Motor neuron (in vitro differentiated cells): ENCODE measurements around the gene OR7G1. TPM values are rescaled to one million over a fixed set of nuclear protein-coding genes. Genes with fewer than 3 reads are reported as not detected.

Source experiments
- ATAC-seq, 8 experiments: fragments of 200-7000 bp; cut with Tn5 transposase; replicated peaks in 6 of 8; 2 replicates each; pipeline ENCODE4 v1.8.0; 2021; ENCODE audit warnings: mild to moderate bottlenecking in 8 of 8, moderate library complexity in 8 of 8
- H3K27ac ChIP-seq, 2 donors: fragments of 250-450 bp; sonication (Bioruptor Pico); 2 replicates each; pipeline ENCODE4 v1.9.0; 2021; ENCODE audit warnings: antibody characterized with exemption in 2 of 2, mild to moderate bottlenecking in 2 of 2, moderate library complexity in 1 of 2
- H3K4me1 ChIP-seq, 2 donors: fragments of 250-450 bp; sonication (Bioruptor Pico); replicated peaks in 1 of 2; 2 replicates each; pipeline ENCODE4 v1.6.1; 2021; ENCODE audit warnings: antibody characterized with exemption in 2 of 2, mild to moderate bottlenecking in 2 of 2, moderate library complexity in 1 of 2
- H3K4me3 ChIP-seq, 5 donors: fragments of 250-450 bp; sonication (Bioruptor Pico); 2 replicates each; pipeline ENCODE4 v1.9.0; 2021; ENCODE audit warnings: antibody characterized with exemption in 5 of 5, mild to moderate bottlenecking in 5 of 5, moderate library complexity in 4 of 5
- WGBS, 10 experiments: fragments of 450-650 bp; shearing (Covaris generic); methylation state at CpG; one replicate each; pipeline ENCODE4 v1.0.0; 2022; 5-methylcytosine and 5-hydroxymethylcytosine counted together
- in situ Hi-C, 9 experiments: fragments of 400-800 bp; cut with MboI; loops; one replicate each; pipeline ENCODE4 v1.15.0; 2021; ENCODE audit warnings: low sequenced_read_pairs in 9 of 9, low pct_unique_long_range_greater_than_20kb in 2 of 9; ENCODE audit not compliant: unreplicated experiment in 9 of 9
- total RNA-seq, 8 experiments: library from RNA; unstranded; fragments of 300-600 nt; gene quantifications; 2 replicates each; pipeline versions ENCODE4 v1.2.3 to v1.2.4, GENCODE V29; 2022

Gene OR7G1
- total RNA-seq = under 1 TPM in 1 of 8 experiments, not detected in 7; 0.21 TPM

- H3K4me1 ChIP-seq = no peaks in the 10 kb centered on the region
- ATAC-seq = no peak
- WGBS, 10 experiments = 40 to 65% (median 59%) methylated on average over 1 to 2 of the region's 2 CpGs; no CpG with 5 or more reads in 6 of the 10 experiments
- no peak within 1 kb of the TSS for H3K27ac ChIP-seq
- in situ Hi-C loops = no loop called here
- no peak within 1 kb of the TSS for H3K4me3 ChIP-seq
Observed at GRCh38 chr19:9115307-9115813, at the start of gene OR7G1. TSS of gene OR7G1 (minus strand) at chr19:9115763. CDS start at chr19:9115763, 0 bp downstream.

- in situ Hi-C loops = no loop called here
- H3K4me3 ChIP-seq = no peak overlapping the region
- ATAC-seq = no peak
- no peaks in the 10 kb centered on the region for H3K4me1 ChIP-seq
- 90 to 100% (median 100%) methylated on average over 1 to 3 of the region's 3 CpGs; no CpG with 5 or more reads in 2 of the 10 experiments for WGBS, 10 experiments
- no peak overlapping the region for H3K27ac ChIP-seq
Observed at GRCh38 chr19:9165261-9165660, 49.7 kb upstream of the OR7G1 start.

- Histone ChIP-seq H3K4me1 (no peaks in the 10 kb centered on the region), H3K27ac (no peak overlapping the region), H3K4me3 (no peak overlapping the region)
- WGBS, 10 experiments = 94 to 100% (median 96%) methylated on average over 1 to 10 of the region's 12 CpGs; no CpG with 5 or more reads in 3 of the 10 experiments
- in situ Hi-C loops = no loop called here
- ATAC-seq = no peak
Observed at GRCh38 chr19:9161427-9161826, 45.9 kb upstream of the OR7G1 start.

GRCh38 chr19:9159891-9160290 lies 44.3 kb upstream of the OR7G1 start:
- H3K27ac ChIP-seq = no peak overlapping the region
- no peak overlapping the region for H3K4me3 ChIP-seq
- in situ Hi-C loops = no loop called here
- no peaks in the 10 kb centered on the region for H3K4me1 ChIP-seq
- WGBS, 10 experiments = 85 to 100% (median 100%) methylated on average over 1 to 10 of the region's 13 CpGs; no CpG with 5 or more reads in 4 of the 10 experiments
- no peak for ATAC-seq

- Histone ChIP-seq H3K4me3 (no peak overlapping the region), H3K4me1 (no peaks in the 10 kb centered on the region), H3K27ac (no peak overlapping the region)
- WGBS, 10 experiments = 50 to 100% methylated on average over 1 of the region's 1 CpG; no CpG with 5 or more reads in 8 of the 10 experiments
- in situ Hi-C loops = no loop called here
- ATAC-seq = no peak
Observed at GRCh38 chr19:9156304-9156703, 40.7 kb upstream of the OR7G1 start.

- WGBS, 10 experiments = 86 to 100% (median 95%) methylated on average over 2 to 4 of the region's 4 CpGs
Observed at GRCh38 chr19:9155591-9155990, 40.0 kb upstream of the OR7G1 start.

GRCh38 chr19:9151367-9151766 lies 35.8 kb upstream of the OR7G1 start:
- no peaks in the 10 kb centered on the region for H3K4me1 ChIP-seq
- ATAC-seq = no peak
- in situ Hi-C loops = no loop called here
- WGBS, 10 experiments = 80 to 100% (median 97%) methylated on average over 2 to 5 of the region's 5 CpGs; no CpG with 5 or more reads in 1 of the 10 experiments
- no peak overlapping the region for H3K27ac ChIP-seq
- H3K4me3 ChIP-seq = no peak overlapping the region

More at GRCh38 chr19:9155591-9155990, 40.0 kb upstream of the OR7G1 start:
- in situ Hi-C loops = no loop called here
- no peak overlapping the region for H3K4me3 ChIP-seq
- ATAC-seq = no peak
- H3K4me1 ChIP-seq = no peaks in the 10 kb centered on the region
- H3K27ac ChIP-seq = no peak overlapping the region

- 90 to 100% (median 98%) methylated on average over 1 to 5 of the region's 5 CpGs; no CpG with 5 or more reads in 2 of the 10 experiments for WGBS, 10 experiments
- in situ Hi-C loops = no loop called here
- no peak for ATAC-seq
- Histone ChIP-seq H3K27ac (no peak overlapping the region), H3K4me3 (no peak overlapping the region), H3K4me1 (no peaks in the 10 kb centered on the region)
Observed at GRCh38 chr19:9150650-9151049, 35.1 kb upstream of the OR7G1 start.

GRCh38 chr19:9149997-9150396 lies 34.4 kb upstream of the OR7G1 start:
- in situ Hi-C loops = loop anchor here in 2 of 9 experiments (25.0 kb wide), 2 partner anchors 287 to 662 kb away; partner anchors contain the start of genes FBXL12 (in 1 of the 2) and ZNF266 (in 1 of the 2)
- 50 to 100% (median 100%) methylated on average over 1 to 4 of the region's 4 CpGs; no CpG with 5 or more reads in 2 of the 10 experiments for WGBS, 10 experiments

GRCh38 chr19:9148697-9149096 lies 33.1 kb upstream of the OR7G1 start:
- Histone ChIP-seq H3K27ac (no peak overlapping the region), H3K4me3 (no peak overlapping the region), H3K4me1 (no peaks in the 10 kb centered on the region)
- ATAC-seq = no peak
- WGBS, 10 experiments = 90 to 100% (median 100%) methylated on average over 1 to 3 of the region's 3 CpGs; no CpG with 5 or more reads in 1 of the 10 experiments
- in situ Hi-C loops = loop anchor here in 2 of 9 experiments (25.0 kb wide), 2 partner anchors 289 to 664 kb away; partner anchors contain the start of genes FBXL12 (in 1 of the 2) and ZNF266 (in 1 of the 2)

More at GRCh38 chr19:9149997-9150396, 34.4 kb upstream of the OR7G1 start:
- Histone ChIP-seq H3K4me1 (no peaks in the 10 kb centered on the region), H3K27ac (no peak overlapping the region), H3K4me3 (no peak overlapping the region)
- no peak for ATAC-seq

GRCh38 chr19:9146882-9147281 lies 31.3 kb upstream of the OR7G1 start:
- Histone ChIP-seq H3K4me1 (no peaks in the 10 kb centered on the region), H3K27ac (no peak overlapping the region), H3K4me3 (no peak overlapping the region)
- in situ Hi-C loops = loop anchor here in 2 of 9 experiments (25.0 kb wide), 2 partner anchors 290 to 665 kb away; partner anchors contain the start of genes FBXL12 (in 1 of the 2) and ZNF266 (in 1 of the 2)
- 80 to 100% methylated on average over 1 of the region's 1 CpG; no CpG with 5 or more reads in 8 of the 10 experiments for WGBS, 10 experiments
- no peak for ATAC-seq

GRCh38 chr19:9144920-9145319 lies 29.4 kb upstream of the OR7G1 start:
- ATAC-seq = no peak
- peaks cover 0 to 4% of the 10 kb centered on the region in 2 donors for H3K4me1 ChIP-seq
- no peak overlapping the region for H3K27ac ChIP-seq
- in situ Hi-C loops = loop anchor here in 2 of 9 experiments (25.0 kb wide), 2 partner anchors 292 to 667 kb away; partner anchors contain the start of genes FBXL12 (in 1 of the 2) and ZNF266 (in 1 of the 2)
- no peak overlapping the region for H3K4me3 ChIP-seq
- WGBS, 10 experiments = 17 to 100% (median 97%) methylated on average over 1 to 5 of the region's 5 CpGs; no CpG with 5 or more reads in 2 of the 10 experiments

GRCh38 chr19:9140159-9140874 lies 24.8 kb upstream of the OR7G1 start, which contains the start of gene ZNF317:
TSS of gene ZNF317 (plus strand) at chr19:9140397. CDS start at chr19:9156017, 15,620 bp downstream.
- in situ Hi-C loops = loop anchor here in 2 of 9 experiments (25.0 kb wide), 2 partner anchors 297 to 672 kb away; partner anchors contain the start of genes FBXL12 (in 1 of the 2) and ZNF266 (in 1 of the 2)
- peaks cover 0 to 4% of the 10 kb centered on the region in 2 donors for H3K4me1 ChIP-seq
- ATAC-seq = peak; percentile 94 to 99 (median 98)
- WGBS, 10 experiments = 0 to 3% (median 0%) methylated on average over 1 to 20 of the region's 43 CpGs; no CpG with 5 or more reads in 1 of the 10 experiments
- peak within 1 kb of the TSS; percentile 78 to 96 (median 87) for H3K4me3 ChIP-seq
- peak within 1 kb of the TSS; percentile 85 to 90 for H3K27ac ChIP-seq
